GM19467 (cell line): ENCODE measurements around the gene RNF151.
"Not testable (repeated sequence)": the region's sequence is repeated elsewhere in the genome, so short reads cannot be mapped to it uniquely, and the experiment has no call there.

Source experiments
- ATAC-seq: cut with Tn5 transposase; IDR thresholded peaks from one replicate; pipeline ENCODE4 v1.9.1; 2021; ENCODE audit warnings: mild to moderate bottlenecking, moderate library complexity; ENCODE audit not compliant: unreplicated experiment

The RNF151 gene

DNA sequence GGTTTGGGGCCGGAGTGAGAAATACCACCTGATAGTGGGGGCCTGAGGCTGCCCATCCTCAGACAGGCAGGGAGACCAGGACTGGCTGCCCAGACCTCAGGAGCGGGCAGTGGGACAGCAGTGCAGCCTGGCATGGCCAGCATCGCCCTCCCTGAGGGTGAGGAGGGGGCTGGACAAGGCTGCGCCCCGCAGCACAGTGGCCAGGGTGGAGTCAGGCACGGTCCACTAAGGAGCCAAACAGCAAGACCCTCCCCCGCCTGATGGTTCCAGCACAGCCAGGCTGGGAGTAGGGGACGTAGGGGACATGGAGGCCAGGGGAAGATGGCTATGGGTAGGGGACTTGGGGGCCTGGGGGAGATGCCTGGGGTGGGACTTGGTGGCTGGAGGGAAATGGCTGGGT is 39.7 kb downstream of the RNF151 start:
- no peak for ATAC-seq

DNA sequence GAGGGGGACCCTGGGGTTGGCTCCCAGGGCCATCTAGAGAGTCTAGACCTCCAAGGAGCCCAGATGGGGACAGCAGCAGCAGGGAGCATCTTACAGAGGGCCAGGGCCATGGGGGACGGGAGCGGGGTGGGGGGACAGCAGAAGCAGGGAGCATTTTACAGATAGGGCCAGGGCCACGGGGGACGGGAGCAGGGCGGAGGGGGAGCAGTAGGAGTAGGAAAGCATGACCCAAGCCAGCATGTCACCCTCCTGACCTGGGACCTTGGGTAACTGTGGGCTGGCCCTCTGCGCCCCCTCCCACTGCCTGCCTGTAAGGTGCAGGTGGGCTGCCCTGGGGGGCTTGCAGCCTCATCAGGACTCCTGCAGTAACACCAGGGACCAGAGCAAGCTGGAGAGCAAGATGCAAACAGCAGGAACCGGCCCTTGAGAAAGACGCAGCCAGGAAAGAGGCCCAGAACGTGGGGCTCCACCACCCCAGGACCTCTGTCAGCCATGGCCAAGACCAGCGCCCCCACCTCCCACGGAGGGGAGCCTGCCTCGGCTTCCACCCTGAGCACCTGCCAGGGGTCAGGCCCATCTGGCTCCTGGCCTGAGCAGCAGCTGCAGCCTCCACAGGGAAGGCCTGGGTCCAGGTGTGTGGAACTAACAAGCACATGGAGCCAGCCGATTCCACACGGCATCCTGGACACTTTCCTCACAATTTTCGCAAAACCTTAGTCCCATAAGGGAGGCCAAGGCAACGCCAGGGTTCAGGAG is 40.6 kb downstream of the RNF151 start:
- ATAC-seq, result no peak

DNA sequence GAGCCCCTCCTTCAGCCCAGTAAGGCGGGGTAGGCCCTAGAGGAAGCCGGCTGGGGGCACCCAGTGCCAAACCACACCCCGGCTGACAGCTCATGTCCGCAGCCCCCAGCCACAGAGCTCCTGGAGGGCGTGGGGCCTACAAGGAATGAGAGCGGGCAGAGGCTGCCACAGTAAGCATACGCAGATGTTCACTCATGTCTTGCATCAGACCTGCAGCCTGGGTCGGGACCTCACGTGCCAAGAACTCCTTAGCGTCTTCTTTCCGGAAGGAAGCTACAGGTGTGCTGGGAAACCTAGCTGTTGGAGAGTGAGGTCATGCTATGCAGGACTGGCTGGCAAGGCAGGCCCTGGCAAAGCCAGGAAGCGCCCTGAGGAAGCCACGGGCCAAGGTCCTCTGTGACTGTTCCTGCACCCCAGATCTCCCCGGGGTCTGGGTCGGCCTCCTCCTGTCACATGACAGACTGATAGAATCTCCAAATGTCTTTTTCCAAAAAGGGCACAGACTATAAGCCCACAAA is 41.4 kb downstream of the RNF151 start:
- no peak for ATAC-seq

DNA sequence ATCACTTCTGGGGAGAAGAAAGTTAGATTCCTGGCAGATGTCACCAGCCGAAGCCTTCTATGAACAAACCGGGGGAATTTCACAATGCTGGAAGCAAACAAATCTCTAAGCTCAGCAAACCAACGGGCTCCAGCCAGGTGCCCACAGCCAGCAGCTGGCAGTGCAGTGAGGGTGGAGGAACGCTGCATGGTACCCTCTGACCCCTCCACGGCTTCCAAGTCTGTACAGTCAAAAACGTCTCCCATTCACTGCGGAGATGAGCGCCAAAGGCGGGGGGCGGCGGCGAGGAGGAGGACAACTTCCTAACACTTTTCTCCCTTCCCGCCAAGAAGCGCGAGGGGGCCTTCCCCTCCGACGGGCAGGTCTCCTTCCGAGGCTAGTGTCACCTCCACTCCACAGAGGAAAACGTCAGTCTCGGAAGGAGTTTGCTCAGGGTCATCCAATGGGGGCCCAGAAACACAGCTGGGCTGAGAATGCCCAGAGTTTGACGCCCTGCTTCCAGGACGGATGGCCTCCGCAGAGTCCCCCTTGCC is 42.0 kb downstream of the RNF151 start:
- no peak for ATAC-seq

DNA sequence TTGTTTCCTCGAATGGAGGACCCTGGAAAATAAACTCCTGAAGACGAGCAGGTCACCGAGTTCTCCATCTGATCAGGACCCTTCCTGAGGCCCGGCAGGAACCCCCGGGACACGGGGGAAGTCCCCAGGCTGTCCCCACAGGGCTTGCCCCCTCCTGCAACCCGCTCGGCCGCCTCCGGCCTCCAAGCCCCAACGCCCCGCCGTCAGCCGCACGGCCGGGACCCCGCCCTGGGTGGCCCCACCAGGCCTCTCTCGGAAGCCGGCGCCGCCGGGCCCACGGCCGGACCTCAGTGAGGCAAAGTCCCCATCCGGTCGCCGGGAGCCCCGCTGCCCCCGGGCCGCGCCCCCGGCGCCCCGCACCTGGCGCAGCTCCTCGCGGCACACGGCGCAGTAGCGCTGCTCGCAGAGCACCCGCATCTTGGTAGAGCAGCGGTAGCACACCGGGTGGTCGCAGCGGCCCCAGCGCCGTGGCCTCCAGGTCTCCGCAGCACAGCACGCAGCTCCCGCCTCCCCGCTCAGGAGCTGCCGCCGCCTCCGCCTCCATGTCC is 42.6 kb downstream of the RNF151 start:
- peak; percentile 36 for ATAC-seq

DNA sequence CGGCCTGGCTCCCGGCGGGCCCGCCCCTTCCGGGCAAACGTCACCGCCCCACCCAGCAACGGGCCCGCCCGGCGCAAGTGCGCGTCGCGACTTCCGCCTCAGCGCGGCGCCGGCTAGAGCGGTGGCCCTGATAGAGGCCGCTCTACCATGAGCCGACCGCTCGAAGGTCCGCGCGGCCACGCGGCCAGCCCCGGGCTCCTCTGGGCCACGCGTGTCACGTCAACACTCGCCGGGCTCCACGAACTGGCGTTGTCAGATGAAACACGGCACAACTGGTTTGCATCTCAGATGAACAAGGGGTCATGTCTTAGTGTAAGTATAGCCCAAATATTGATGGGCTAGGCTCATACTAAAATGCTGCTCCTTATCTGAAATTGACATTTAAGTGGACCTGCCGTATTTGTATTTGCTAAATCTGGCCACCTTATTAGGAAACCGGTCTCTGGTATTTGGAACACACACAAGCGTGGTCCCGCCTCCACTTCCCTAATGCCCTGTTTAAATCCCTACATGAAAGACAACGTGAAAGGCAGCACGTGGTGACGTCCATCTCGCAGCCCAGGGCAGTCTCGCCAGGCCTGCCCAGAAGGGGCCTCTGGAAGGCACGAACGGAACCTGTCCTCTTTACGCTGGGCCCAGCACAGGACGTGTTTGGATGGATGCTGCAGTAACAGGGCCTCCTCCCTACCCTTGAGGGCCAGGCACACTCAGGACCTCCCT is 43.3 kb downstream of the RNF151 start, which contains the start of gene ZNF598:
TSS of gene ZNF598 (minus strand) at position 31 of the 720 bp plus-strand sequence.
- peak; percentile 78 for ATAC-seq

DNA sequence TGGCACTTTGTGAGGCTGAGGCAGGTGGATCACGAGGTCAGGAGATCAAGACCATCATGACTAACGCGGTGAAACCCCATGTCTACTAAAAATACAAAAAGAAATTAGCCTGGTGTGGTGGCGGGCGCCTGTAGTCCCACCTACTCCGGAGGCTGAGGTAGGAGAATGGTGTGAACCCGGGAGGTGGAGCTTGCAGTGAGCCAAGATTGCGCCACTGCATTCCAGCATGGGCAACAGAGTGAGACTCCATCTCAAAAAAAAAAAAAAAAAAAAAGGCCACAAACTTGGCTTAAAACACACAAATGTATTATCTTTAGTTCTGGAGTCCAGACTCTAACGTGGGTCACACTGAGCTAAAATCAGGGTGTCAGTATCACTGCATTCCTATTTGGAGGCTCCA is 45.1 kb downstream of the RNF151 start:
- not testable (repeated sequence) for ATAC-seq

DNA sequence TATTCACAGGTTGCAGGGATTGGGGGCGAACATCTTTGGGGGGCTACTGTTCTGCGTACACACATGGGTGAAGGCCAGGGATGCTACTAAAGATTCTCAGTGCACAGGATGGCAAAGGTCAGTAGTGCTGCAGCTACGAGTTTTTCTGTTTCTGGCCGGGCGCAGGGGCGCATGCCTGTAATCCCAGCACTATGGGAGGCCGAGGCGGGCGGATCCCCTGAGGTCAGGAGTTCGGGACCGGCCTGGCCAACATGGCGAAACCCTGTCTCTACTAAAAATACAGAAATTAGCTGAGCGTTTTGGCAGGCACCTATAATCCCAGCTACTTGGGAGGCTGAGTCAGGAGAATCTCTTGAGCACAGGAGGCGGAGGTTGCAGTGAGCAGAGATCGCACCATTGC is 46.9 kb downstream of the RNF151 start:
- ATAC-seq, result no peak

DNA sequence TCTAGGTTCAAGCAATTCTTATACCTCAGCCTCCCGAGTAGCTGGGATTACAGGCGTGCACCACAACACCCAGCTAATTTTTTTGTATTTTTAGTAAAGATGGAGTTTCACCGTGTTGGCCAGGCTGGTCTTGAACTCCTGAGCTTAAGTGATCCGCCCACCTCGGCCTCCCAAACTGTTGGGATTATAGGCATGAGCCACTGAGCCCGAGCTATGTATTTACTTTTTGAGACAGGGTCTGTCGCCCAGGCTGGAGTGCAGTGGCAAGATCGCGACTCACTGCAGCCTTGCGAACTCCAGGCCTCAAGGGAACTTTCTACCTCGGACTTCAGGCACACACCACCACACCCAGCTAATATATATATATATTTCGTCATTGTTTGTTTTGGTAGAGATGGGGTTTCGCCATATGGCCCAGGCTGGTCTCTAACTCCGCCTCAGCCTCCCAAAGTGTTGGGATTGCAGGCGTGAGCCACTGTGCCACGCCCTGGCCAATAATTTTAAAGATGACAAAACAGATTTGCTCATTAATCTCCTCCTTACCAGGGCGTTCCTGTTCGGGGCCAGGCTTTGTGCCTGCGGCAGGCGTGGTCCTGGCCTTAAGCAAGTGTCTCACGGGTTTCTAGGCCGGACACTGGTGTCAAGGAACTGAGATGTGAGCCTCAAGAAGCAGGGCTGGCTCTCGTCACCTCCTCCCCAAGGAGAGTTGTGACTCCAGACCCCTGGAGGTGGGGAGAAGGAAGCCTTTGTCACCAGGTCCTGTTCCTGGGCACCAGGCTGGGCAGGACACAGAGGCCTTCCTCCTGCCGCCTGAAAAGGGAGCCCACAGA is 48.7 kb downstream of the RNF151 start:
- no peak for ATAC-seq

DNA sequence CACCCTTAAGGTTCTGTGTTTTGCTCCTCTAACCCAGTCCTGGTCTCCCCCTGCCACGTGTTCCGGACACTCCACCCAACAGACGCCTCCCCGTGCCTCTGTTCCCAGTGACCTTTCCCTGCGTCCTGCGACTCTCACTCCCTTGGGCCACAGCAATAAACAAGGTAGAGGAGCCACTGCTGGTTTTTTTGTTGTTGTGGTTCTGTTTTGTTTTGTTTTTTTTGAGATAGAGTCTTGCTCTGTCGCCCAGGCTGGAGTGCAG is 49.2 kb downstream of the RNF151 start:
- no peak for ATAC-seq

DNA sequence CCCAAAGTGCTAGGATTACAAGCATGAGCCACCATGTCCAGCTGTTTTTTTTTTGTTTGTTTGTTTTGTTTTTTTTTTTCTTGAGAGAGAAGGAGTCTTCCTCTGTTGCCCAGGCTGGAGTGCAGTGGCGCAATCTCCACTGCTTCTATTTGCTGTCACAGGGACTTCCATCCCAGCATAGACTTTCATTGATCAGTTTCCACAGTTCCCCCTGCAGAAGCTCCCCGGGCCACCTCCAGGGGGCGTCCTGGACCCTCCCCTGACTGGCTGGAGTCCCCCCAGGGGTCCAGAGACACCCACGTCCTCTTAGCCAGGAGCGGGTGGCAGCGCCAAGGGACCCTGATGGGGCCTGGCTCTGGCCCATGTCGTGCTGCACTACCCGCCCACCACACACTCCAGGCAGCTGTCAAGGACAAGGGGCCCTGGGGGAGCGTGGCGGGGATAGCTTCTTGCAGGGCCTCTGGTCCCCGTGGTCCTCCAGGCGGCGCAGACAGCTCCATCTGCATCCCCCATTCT is 49.8 kb downstream of the RNF151 start:
- ATAC-seq, result no peak
